Esophagus muscularis mucosa (tissue), 4 donors: ENCODE results near the gene CELF4.

Source experiments
- CTCF ChIP-seq, 3 experiments: fragments of 200-600 bp in 2 of 3; fragments of 450-650 bp in 1 of 3; sonication (generic) in 2 of 3; IDR thresholded peaks; one replicate each; pipeline ENCODE4 v1.5.1; 2017 to 2019; ENCODE audit warnings: antibody characterized with exemption in 3 of 3, mild to moderate bottlenecking in 2 of 3, moderate library complexity in 1 of 3
- EP300 ChIP-seq: sonication (generic); formaldehyde crosslinking; IDR thresholded peaks from one replicate; pipeline ENCODE4 v1.6.1; 2017; ENCODE audit warnings: antibody characterized with exemption
- POLR2A ChIP-seq: fragments of 450-650 bp; IDR thresholded peaks from one replicate; pipeline ENCODE4 v1.6.1; 2017; ENCODE audit warnings: antibody characterized with exemption, moderate library complexity, mild to moderate bottlenecking, low read depth

DNA sequence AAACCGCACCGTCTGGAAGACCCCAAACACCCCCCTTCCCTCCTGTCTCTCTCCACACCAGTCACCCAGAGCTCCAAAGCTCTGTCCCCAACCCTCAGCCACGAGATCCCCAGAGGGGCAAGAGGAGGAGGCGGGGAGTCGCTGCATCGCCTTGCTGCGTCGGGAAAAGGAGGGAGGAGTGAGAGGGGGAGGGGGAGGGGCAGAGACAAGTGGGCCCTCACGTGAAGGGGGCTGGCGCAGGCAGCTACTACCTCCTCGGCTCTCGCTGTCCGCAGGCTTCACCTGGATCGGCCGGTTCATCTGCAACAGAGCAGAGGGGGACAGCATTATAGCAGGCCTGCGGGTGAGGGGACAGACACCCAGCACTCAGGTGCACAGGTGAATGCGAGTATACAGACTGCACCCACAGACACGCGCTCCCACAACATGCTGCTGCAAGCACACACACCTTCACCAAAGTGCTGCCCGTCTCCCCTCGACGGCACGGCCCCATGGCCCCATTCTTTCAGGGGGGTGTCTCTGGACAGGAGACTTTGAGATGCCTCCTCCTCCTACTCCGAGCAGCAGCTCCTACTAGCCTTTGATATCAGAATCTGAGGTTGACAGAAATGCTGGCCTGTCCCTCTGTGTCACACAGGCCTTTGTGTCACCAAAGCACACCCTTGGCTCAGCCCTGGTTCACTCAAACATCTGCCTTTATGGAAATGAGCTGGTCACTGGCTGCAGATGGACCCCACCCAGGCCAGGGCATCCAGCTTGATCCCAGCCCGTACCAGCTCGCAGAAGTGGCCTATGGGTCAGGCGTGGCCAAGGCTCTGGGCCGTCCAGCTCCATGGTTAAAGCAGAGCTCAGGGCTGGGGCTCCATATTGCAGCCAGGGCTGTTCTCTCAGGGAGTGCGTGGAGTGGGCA is 243.8 kb downstream of the CELF4 start:
- no peak for TF ChIP-seq CTCF (IDR thresholded peaks at IDR 0.05)
- TF ChIP-seq POLR2A: no peak
- no peak for TF ChIP-seq EP300
